ENCODE results near the gene RBM10. TPM values are rescaled to one million over a fixed set of nuclear protein-coding genes. Genes with fewer than 3 reads are reported as not detected.
A peak's percentile ranks its signal among the peaks of the same experiment; 100 is the strongest.

Gene RBM10
- total RNA-seq, 2 donors from 2014 or later, result 48.3 to 50.6 TPM

DNA sequence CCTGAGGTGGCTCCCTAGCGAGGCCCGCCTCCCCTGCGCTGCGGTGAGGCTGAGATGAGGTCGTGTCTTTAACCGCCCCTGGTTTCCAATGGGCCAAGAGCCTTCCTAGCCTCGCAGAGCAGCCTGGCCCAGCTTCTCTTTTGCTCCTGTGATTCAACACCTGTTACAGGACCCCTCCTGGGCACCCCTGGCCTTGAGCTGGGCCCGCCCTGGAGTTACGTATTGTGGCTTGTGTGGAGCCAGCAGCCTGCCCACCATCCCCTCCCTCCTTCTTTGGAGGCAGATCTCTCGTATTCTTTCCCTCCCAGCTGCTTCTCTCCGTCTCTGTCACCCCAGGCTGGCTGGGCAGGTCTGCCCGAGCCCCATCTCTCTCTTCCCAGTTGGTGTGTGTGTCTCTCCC, 29.4 kb downstream of the RBM10 start:
- H3K9me3 Mint-ChIP-seq, result peaks cover 61% of the 10 kb centered on the region
- no peak overlapping the region for H3K4me3 Mint-ChIP-seq
- peaks cover 15% of the 10 kb centered on the region for H3K36me3 ChIP-seq (ENCODE audit: control insufficient read depth, insufficient read depth, low read length)
- no peaks in the 10 kb centered on the region for H3K27me3 Mint-ChIP-seq (ENCODE audit: insufficient read depth)
- no peaks in the 10 kb centered on the region for H3K27me3 ChIP-seq (ENCODE audit: control insufficient read depth, insufficient read depth, low read length, poor library complexity, severe bottlenecking)
- no peaks in the 10 kb centered on the region for H3K9me3 ChIP-seq (ENCODE audit: control insufficient read depth, low read length)
- H3K4me1 Mint-ChIP-seq, result no peaks in the 10 kb centered on the region
- TF ChIP-seq CTCF (conservative IDR thresholded peaks at IDR 0.05), result no peak
- peaks cover 47% of the 10 kb centered on the region for H3K36me3 Mint-ChIP-seq (ENCODE audit: low read depth)
- 93 to 94% methylated on average over 3 to 12 of the region's 12 CpGs for WGBS, 2 experiments (ENCODE audit: insufficient coverage in 1 of 2, insufficient read length in 1 of 2)
- no peak overlapping the region for H3K4me3 ChIP-seq (ENCODE audit: low read length)
- no peak for DNase-seq
- no peak overlapping the region for H3K9ac ChIP-seq (ENCODE audit: extremely low read depth, low read length, poor library complexity, severe bottlenecking)
- no peaks in the 10 kb centered on the region for H3K4me1 ChIP-seq (ENCODE audit: control insufficient read depth, insufficient read depth, low read length)
- H3K27ac ChIP-seq (ENCODE audit: low read depth, low read length), result no peak overlapping the region
- H3K27ac Mint-ChIP-seq, result no peak overlapping the region

DNA sequence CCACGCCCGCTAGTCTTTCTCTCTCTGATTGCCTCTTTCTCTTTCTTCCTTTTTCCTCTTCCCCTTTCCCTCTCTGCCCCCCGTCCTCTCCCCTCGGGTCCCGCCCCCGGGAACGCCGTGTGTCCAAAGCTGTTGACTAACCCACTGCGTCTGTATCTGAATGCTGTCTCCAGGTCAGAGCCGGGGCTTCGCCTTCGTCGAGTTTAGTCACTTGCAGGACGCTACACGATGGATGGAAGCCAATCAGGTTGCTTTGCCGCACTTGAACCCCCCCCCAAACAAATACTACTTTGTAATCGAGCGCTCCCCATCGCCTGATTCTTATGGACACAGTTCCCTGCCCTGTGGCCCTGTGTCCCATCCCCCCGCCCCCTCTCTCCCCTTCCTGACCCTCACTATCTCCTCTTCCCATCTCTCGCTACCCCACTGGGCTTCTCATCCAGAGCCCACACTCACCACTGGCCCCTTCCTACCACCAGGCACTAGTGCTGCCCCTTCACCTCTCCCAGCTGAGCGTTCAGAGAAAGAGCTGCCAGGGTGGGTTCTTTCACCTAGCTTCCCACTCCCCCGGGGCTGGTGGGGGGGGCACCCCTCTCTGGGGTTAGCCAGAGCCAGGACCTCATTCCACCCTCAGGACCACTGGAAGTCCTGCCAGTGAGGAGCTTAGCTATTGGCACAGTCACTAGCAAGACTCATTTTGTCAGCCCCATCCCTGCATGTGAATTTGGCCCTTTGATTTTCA, 30.0 kb downstream of the RBM10 start:
- Mint-ChIP-seq H3K4me3 (no peak overlapping the region), H3K4me1 (no peaks in the 10 kb centered on the region), H3K9me3 (peaks cover 58% of the 10 kb centered on the region), H3K27ac (no peak overlapping the region), H3K36me3 (ENCODE audit: low read depth) (peaks cover 46% of the 10 kb centered on the region), H3K27me3 (ENCODE audit: insufficient read depth) (no peaks in the 10 kb centered on the region)
- Histone ChIP-seq H3K4me1 (ENCODE audit: control insufficient read depth, insufficient read depth, low read length) (no peaks in the 10 kb centered on the region), H3K9me3 (ENCODE audit: control insufficient read depth, low read length) (no peaks in the 10 kb centered on the region), H3K27me3 (ENCODE audit: control insufficient read depth, insufficient read depth, low read length, poor library complexity, severe bottlenecking) (no peaks in the 10 kb centered on the region), H3K36me3 (ENCODE audit: control insufficient read depth, insufficient read depth, low read length) (peaks cover 15% of the 10 kb centered on the region), H3K9ac (ENCODE audit: extremely low read depth, low read length, poor library complexity, severe bottlenecking) (no peak overlapping the region), H3K27ac (ENCODE audit: low read depth, low read length) (no peak overlapping the region), H3K4me3 (ENCODE audit: low read length) (no peak overlapping the region)
- 93 to 98% methylated on average over 7 to 23 of the region's 23 CpGs for WGBS, 2 experiments (ENCODE audit: insufficient coverage in 1 of 2, insufficient read length in 1 of 2)
- DNase-seq, result no peak
- no peak for TF ChIP-seq CTCF (conservative IDR thresholded peaks at IDR 0.05)

- Histone ChIP-seq H3K4me1 (ENCODE audit: control insufficient read depth, insufficient read depth, low read length) (no peaks in the 10 kb centered on the region), H3K4me3 (ENCODE audit: low read length) (no peak overlapping the region), H3K27me3 (ENCODE audit: control insufficient read depth, insufficient read depth, low read length, poor library complexity, severe bottlenecking) (no peaks in the 10 kb centered on the region), H3K9me3 (ENCODE audit: control insufficient read depth, low read length) (no peaks in the 10 kb centered on the region), H3K36me3 (ENCODE audit: control insufficient read depth, insufficient read depth, low read length) (peaks cover 15% of the 10 kb centered on the region), H3K9ac (ENCODE audit: extremely low read depth, low read length, poor library complexity, severe bottlenecking) (no peak overlapping the region), H3K27ac (ENCODE audit: low read depth, low read length) (no peak overlapping the region)
- no peaks in the 10 kb centered on the region for H3K4me1 Mint-ChIP-seq
- no peak overlapping the region for H3K4me3 Mint-ChIP-seq
- peaks cover 46% of the 10 kb centered on the region for H3K36me3 Mint-ChIP-seq (ENCODE audit: low read depth)
- no peak for TF ChIP-seq CTCF (conservative IDR thresholded peaks at IDR 0.05)
- peak overlapping the region; percentile 20 for H3K27ac Mint-ChIP-seq
- no peak for DNase-seq
- no peaks in the 10 kb centered on the region for H3K27me3 Mint-ChIP-seq (ENCODE audit: insufficient read depth)
- H3K9me3 Mint-ChIP-seq, result peaks cover 57% of the 10 kb centered on the region
- 99 to 100% methylated on average over 1 to 12 of the region's 12 CpGs for WGBS, 2 experiments (ENCODE audit: insufficient coverage in 1 of 2, insufficient read length in 1 of 2)
These were observed 30.6 kb downstream of the RBM10 start for GRCh38 chrX:47175588-47175980.
